ENCODE measurements around the gene CX3CL1. TPM values are rescaled to one million over a fixed set of nuclear protein-coding genes. Genes with fewer than 3 reads are reported as not detected.

The CX3CL1 gene
- total RNA-seq, 1 experiment from 2014 or later: not detected

- H3K4me2 ChIP-seq (ENCODE audit: low read length): no peak overlapping the region
- DNase-seq (no peak), ATAC-seq (no peak)
- no peak overlapping the region for H3K4me3 ChIP-seq (ENCODE audit: low read length)
- no peaks in the 10 kb centered on the region for H3K4me1 ChIP-seq (ENCODE audit: insufficient read depth, low read length)
- no peaks in the 10 kb centered on the region for H3K9me3 ChIP-seq (ENCODE audit: low read length)
- no peak overlapping the region for H3K9ac ChIP-seq (ENCODE audit: low read length)
- no TSS peak for BruUV-seq (replicated peaks)
- no peak overlapping the region for H2AFZ ChIP-seq (ENCODE audit: low read length)
- no peaks in the 10 kb centered on the region for H3K9me2 ChIP-seq (replicated peaks; ENCODE audit: low read length)
- H3K27ac ChIP-seq (ENCODE audit: low read length): no peak overlapping the region
- no peaks in the 10 kb centered on the region for H4K20me1 ChIP-seq (ENCODE audit: low read length)
- no peaks in the 10 kb centered on the region for H3K27me3 ChIP-seq (ENCODE audit: low read length)
- ChIA-PET CTCF (no interaction called here), POLR2A (ENCODE audit: unreplicated experiment) (no interaction called here)
- no peaks in the 10 kb centered on the region for H3K36me3 ChIP-seq (ENCODE audit: low read depth, low read length)
- no peak for TF ChIP-seq EZH2phosphoT487 (IDR thresholded peaks at IDR 0.05; ENCODE audit: borderline replicate concordance, low read length)
- no peak for TF ChIP-seq EZH2 (IDR thresholded peaks at IDR 0.05; ENCODE audit: low read length, unreplicated experiment)
- TF ChIP-seq CTCF (conservative IDR thresholded peaks at IDR 0.05; ENCODE audit: low read depth, low read length): no peak
- H3F3A ChIP-seq (ENCODE audit: low read length, unreplicated experiment): no peaks in the 10 kb centered on the region
- no peaks in the 10 kb centered on the region for H3K79me2 ChIP-seq (ENCODE audit: low read length)
- intact Hi-C loops (cut with micrococcal nuclease): no loop called here
Measured at GRCh38 chr16:57329718-57330327, 42.5 kb upstream of the CX3CL1 start.

GRCh38 chr16:57331355-57331754, 40.9 kb upstream of the CX3CL1 start:
- BruUV-seq (replicated peaks): no TSS peak
- ChIA-PET POLR2A (ENCODE audit: unreplicated experiment) (no interaction called here), CTCF (no interaction called here)
- H3K27ac ChIP-seq (ENCODE audit: low read length): no peak overlapping the region
- DNase-seq (no peak), ATAC-seq (no peak)
- no peak for TF ChIP-seq EZH2 (IDR thresholded peaks at IDR 0.05; ENCODE audit: low read length, unreplicated experiment)
- TF ChIP-seq EZH2phosphoT487 (IDR thresholded peaks at IDR 0.05; ENCODE audit: borderline replicate concordance, low read length): no peak
- TF ChIP-seq CTCF (conservative IDR thresholded peaks at IDR 0.05; ENCODE audit: low read depth, low read length): no peak
- H3K9ac ChIP-seq (ENCODE audit: low read length): no peak overlapping the region
- H3K36me3 ChIP-seq (ENCODE audit: low read depth, low read length): no peaks in the 10 kb centered on the region
- H4K20me1 ChIP-seq (ENCODE audit: low read length): no peaks in the 10 kb centered on the region
- H3K27me3 ChIP-seq (ENCODE audit: low read length): no peaks in the 10 kb centered on the region
- H3K9me2 ChIP-seq (replicated peaks; ENCODE audit: low read length): no peaks in the 10 kb centered on the region
- H3F3A ChIP-seq (ENCODE audit: low read length, unreplicated experiment): no peaks in the 10 kb centered on the region
- no peaks in the 10 kb centered on the region for H3K9me3 ChIP-seq (ENCODE audit: low read length)
- no peak overlapping the region for H3K4me3 ChIP-seq (ENCODE audit: low read length)
- H3K79me2 ChIP-seq (ENCODE audit: low read length): no peaks in the 10 kb centered on the region
- intact Hi-C loops (cut with micrococcal nuclease): no loop called here
- H3K4me1 ChIP-seq (ENCODE audit: insufficient read depth, low read length): no peaks in the 10 kb centered on the region
- no peak overlapping the region for H2AFZ ChIP-seq (ENCODE audit: low read length)
- no peak overlapping the region for H3K4me2 ChIP-seq (ENCODE audit: low read length)

DNA sequence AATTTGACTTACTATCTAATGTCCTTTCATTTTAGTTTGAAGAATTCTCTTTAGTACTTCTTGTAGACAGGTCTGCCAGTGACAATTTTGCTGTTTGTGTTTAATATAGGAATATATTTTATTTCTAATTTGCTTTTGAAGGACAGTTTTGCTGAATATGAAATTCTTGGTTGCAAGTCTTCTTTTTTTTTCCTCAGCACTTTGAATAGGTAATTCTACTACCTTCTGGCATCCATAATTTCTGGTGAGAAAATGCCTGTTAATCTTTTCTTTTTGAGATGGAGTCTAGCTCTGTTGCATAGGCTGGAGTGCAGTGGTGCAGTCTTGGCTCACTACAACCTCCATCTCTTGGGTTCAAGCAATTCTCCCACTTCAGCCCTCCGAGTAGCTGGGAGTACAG, 38.9 kb upstream of the CX3CL1 start:
- no peaks in the 10 kb centered on the region for H4K20me1 ChIP-seq (ENCODE audit: low read length)
- no peaks in the 10 kb centered on the region for H3K9me3 ChIP-seq (ENCODE audit: low read length)
- H3F3A ChIP-seq (ENCODE audit: low read length, unreplicated experiment): no peaks in the 10 kb centered on the region
- no peak overlapping the region for H3K27ac ChIP-seq (ENCODE audit: low read length)
- no peak overlapping the region for H2AFZ ChIP-seq (ENCODE audit: low read length)
- CTCF ChIA-PET: no interaction called here
- ATAC-seq (no peak), DNase-seq (no peak)
- intact Hi-C loops (cut with micrococcal nuclease): no loop called here
- no TSS peak for BruUV-seq (replicated peaks)
- H3K9ac ChIP-seq (ENCODE audit: low read length): no peak overlapping the region
- no peaks in the 10 kb centered on the region for H3K36me3 ChIP-seq (ENCODE audit: low read depth, low read length)
- H3K4me2 ChIP-seq (ENCODE audit: low read length): no peak overlapping the region
- H3K9me2 ChIP-seq (replicated peaks; ENCODE audit: low read length): no peaks in the 10 kb centered on the region
- POLR2A ChIA-PET (ENCODE audit: unreplicated experiment): no interaction called here
- H3K27me3 ChIP-seq (ENCODE audit: low read length): no peaks in the 10 kb centered on the region
- H3K4me3 ChIP-seq (ENCODE audit: low read length): no peak overlapping the region
- H3K79me2 ChIP-seq (ENCODE audit: low read length): no peaks in the 10 kb centered on the region
- TF ChIP-seq CTCF (conservative IDR thresholded peaks at IDR 0.05; ENCODE audit: low read depth, low read length): no peak
- no peak for TF ChIP-seq EZH2phosphoT487 (IDR thresholded peaks at IDR 0.05; ENCODE audit: borderline replicate concordance, low read length)
- TF ChIP-seq EZH2 (IDR thresholded peaks at IDR 0.05; ENCODE audit: low read length, unreplicated experiment): no peak
- H3K4me1 ChIP-seq (ENCODE audit: insufficient read depth, low read length): no peaks in the 10 kb centered on the region
